Right lobe of liver (tissue), 4 donors: ENCODE results near the gene B3GNT7.

Experiments used
- POLR2A ChIP-seq: fragments of 450-650 bp; IDR thresholded peaks from one replicate; pipeline ENCODE4 v1.6.1; 2017; ENCODE audit warnings: antibody characterized with exemption, mild to moderate bottlenecking
- TF ChIP-seq, protein P1 (sequence below), 4 donors: fragments of 200-600 bp in 3 of 4; fragments of 450-650 bp in 1 of 4; IDR thresholded peaks; one replicate each; pipeline versions ENCODE4 v1.5.1 to v1.8.0; 2016 to 2022; ENCODE audit warnings: antibody characterized with exemption in 4 of 4, mild to moderate bottlenecking in 2 of 4
- donor health status: DM: no; HTN: no; CAD: no.
- donor health status: DM: no; HTN: no; CAD: no.
- donor health status: DM: no; HTN: yes; CAD: no.

DNA sequence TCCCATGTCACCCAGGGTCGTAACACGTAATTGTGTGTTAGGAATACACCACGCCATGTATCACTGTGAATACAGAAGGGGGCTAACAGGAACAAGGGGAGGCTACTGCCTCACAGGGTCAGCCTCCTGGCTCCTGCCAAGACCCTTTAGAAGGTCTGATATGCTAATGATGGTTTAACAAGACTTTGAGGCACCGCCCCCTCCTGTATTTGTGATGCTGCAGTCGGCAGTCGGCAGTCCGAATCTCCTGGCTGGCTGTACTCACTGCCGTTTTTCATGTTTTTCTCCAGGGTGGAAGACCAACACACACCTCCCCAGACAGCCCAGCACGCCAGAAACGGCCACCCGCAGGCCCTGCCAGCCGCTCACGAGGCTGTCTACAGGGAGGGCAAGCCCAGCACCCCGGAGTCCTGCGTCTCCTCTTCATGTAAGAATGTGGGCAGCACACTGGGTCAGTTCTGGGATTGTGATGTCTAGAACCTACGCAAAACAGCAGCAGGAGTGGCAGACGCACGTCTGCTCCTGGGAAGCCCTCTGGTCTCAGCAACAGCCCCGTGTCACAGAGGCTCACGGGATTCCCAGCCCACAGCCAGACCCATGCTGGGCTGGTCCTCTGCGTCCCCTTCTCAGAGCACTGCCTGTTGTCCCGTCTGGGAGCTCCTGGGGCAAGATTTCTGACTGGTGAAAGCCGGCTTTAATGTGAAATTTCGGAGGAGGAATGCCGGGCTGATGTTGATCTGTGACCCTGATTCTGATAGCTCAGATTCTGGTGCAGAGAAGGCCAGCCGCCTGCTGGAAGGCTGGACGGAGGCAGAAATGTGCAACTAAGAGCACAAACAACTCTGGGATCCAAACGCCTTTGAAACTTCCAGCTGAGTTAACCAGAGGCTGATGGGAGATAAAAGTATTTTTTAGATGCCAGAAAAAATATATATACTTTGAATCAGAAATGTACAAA, 39.7 kb upstream of the B3GNT7 start:
- TF ChIP-seq POLR2A = no peak
- TF ChIP-seq, protein P1, sequence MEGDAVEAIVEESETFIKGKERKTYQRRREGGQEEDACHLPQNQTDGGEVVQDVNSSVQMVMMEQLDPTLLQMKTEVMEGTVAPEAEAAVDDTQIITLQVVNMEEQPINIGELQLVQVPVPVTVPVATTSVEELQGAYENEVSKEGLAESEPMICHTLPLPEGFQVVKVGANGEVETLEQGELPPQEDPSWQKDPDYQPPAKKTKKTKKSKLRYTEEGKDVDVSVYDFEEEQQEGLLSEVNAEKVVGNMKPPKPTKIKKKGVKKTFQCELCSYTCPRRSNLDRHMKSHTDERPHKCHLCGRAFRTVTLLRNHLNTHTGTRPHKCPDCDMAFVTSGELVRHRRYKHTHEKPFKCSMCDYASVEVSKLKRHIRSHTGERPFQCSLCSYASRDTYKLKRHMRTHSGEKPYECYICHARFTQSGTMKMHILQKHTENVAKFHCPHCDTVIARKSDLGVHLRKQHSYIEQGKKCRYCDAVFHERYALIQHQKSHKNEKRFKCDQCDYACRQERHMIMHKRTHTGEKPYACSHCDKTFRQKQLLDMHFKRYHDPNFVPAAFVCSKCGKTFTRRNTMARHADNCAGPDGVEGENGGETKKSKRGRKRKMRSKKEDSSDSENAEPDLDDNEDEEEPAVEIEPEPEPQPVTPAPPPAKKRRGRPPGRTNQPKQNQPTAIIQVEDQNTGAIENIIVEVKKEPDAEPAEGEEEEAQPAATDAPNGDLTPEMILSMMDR (IDR thresholded peaks at IDR 0.05) = no peak
